HG02970 (cell line): ENCODE measurements around the gene CD96.
"Not testable (repeated sequence)": the region's sequence is repeated elsewhere in the genome, so short reads cannot be mapped to it uniquely, and the experiment has no call there.

Experiments used
- ATAC-seq: cut with Tn5 transposase; IDR thresholded peaks from one replicate; pipeline ENCODE4 v1.9.1; 2021; ENCODE audit warnings: mild to moderate bottlenecking, moderate library complexity, moderate number of reproducible peaks; ENCODE audit not compliant: unreplicated experiment, low FRiP score

Gene CD96

DNA sequence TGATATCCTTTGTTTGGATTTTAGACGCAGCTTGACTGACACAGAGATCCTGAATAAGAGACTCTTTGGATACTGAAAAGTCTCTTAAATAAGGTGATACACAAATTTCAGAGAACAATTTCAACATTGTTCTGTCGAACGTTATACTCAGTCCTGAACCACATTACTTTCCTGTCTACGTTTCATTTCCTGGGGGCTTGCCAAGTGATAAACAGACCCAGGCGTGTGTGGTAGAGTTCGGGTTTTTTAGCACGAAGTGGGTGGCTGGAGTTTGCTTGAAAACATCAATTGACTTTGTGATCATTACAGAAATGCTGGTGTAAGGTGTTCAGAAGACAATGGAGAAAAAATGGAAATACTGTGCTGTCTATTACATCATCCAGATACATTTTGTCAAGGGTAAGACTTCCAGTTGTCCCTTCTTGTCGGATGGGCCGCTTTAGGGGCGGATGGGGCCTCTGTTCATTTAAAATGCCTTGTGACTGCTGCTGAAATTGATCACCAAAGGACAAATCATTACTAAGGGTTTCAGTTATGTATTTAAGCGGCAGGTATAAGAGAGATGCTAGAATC lies at the start of gene CD96:
Gene CD96 (plus strand): TSS at position 287 of the 573 bp plus-strand sequence. CDS start 52 bp downstream, at position 339.
- no peak for ATAC-seq

DNA sequence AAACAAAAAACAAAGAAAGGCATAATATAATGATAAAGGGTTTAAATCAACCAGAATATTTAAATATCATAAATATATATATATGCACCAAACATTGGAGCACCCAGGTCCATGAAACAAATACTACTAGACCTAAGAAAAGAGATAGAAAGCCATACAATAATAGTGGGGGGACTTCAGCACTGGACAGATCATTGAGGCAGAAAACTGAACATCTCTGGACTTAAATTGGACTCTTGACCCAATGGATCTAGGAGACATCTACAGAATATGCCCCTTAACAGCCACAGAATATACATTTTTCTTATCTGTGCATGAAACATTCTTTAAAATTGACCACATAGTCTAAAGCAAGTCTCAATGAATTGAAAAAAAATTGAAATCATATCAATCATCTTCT lies 48.7 kb upstream of the CD96 start:
- ATAC-seq = no peak

DNA sequence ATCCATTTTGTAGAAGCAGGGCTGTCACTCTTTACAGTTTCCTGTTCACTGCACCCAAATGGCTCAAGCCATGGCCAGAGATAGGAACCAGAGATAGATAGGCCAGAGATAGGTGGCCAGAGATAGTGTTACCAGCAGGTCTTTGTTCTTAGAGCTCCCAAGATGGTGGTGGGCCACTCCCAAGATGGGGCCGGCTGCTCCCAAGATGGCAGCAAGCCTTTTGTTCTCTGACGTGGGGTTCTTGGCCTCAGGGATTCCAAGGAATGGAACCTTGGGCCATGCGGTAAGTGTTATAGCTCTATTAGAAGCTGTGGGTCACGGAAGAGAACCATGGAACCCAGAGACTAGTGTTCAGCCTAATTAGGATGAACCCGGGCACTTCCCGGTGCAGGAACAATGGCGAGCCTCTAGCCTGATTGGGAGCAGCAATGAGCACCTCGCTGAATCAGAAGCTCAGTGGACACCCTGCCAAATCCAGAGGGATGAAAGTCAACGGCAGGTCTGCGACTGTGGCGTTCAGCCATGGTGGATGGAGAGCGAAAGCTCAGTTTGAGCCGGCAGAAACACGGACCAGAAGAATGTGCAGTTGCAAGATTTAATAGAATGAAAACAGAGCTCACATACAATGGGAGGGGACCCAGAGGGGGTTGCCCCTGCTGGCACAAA lies 45.0 kb upstream of the CD96 start:
- ATAC-seq = no peak

GRCh38 chr3:111498022-111498421 lies 44.0 kb upstream of the CD96 start:
- no peak for ATAC-seq

GRCh38 chr3:111506435-111506834 lies 35.6 kb upstream of the CD96 start:
- ATAC-seq = no peak

DNA sequence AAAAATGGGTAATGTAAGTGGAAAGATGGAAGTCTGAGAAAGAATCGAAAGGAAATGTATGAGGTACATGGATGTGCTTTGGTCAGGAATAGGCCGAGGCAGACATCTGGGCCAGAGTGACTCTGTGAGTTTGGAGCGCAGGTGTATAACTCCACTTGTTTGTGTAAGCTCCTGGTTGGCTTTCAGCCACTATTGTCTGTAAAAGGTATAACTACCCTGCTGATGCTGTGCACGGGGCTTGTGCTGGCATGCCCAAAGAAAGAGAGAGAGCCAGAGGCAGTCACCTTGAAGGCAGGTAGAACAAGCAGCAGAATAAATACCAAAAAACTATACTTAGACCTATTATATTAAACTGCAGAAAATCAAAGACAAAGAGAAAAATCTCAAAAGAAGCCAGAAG lies 32.7 kb upstream of the CD96 start:
- ATAC-seq = no peak

GRCh38 chr3:111517801-111518200 lies 24.2 kb upstream of the CD96 start:
- no peak for ATAC-seq

DNA sequence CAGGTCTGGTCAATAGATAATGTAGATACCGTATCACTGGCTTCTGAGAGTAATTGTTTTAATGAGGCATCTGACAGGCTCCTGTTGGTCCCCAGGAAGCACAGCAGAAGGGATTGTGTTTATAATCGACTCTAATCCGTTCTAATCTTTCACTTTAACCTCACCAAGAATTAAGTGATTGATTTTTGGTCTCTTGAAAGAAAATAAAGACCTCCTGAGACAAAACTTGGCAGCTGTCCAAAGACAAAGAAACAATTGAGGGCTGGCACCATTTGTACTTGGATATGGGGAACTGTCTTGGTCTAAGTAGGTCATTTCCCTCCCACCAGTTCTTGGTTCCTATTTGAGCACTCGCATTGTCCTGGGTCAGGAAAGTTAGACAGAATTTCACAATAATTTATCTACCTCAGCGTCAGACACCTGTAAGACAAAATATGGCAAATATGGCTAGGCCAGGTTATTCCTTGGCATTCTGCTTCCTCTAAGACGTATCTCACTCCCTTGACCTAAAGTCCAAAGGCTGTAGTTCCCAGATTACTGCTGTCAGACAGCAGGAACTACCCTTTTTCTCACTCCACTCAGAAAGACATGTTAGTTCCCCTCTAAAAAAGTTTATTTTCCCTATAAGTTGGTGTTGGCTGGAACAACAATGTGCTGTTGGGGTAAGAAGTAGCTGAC lies 22.7 kb upstream of the CD96 start:
- ATAC-seq = no peak

GRCh38 chr3:111521891-111522290 lies 20.1 kb upstream of the CD96 start:
- no peak for ATAC-seq

DNA sequence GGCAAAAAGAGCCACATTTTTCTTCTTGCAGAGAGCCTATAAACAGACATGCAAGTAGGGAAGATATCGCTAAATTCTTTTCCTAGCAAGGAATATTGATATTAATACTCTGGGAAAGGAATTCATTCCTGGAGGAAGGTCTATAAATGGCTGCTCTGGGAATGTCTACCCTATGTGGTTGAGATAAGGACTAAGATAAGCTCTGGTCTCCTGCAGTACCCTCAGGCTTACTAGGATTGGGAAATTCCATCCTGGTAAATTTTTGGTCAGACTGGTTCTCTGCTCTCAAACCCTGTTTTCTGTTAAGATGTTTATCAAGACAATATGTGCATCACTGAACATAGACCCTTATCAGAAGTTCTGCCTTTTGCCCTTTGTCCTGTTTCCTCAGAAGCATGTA lies 17.5 kb upstream of the CD96 start:
- not testable (repeated sequence) for ATAC-seq

DNA sequence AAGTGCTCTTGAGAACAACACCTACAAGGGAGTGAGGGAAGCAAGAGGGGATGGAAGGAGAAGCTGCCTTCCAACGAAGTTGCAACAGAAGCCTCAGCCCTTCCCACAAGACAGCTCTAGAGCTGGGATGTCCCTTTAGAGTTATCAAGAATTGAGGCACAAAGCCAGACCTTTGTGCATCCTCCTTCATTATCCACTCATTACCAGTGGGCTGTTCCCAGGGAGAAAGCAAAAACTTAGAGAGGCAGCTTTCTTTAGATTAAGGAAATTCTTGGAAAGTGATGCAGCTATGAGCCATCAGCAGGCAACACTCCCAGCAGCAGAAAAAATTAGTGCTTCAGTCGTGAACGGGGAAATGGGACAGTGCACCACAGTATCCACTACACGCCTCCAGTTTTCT lies 10.6 kb upstream of the CD96 start:
- no peak for ATAC-seq

DNA sequence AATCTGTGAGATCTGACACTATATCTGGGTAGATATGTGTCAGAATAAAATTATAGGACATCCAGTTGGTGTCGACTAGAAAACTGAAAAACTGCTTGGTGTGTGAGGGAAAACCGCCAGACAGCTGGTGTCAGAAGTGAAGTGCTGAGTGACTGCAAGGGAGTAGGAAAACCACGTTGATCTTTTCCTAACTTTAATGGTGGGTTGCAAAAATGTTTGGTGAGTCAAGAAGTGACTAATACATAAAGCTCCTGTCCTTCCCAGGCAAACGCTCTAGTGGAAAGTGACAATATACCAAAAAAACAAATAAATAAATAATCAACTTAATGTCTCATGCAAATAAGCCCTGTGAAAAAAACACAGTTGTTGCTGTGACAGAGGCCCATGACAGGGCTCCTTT lies 7.3 kb upstream of the CD96 start:
- no peak for ATAC-seq

GRCh38 chr3:111538111-111538510 lies 3.9 kb upstream of the CD96 start:
- no peak for ATAC-seq

DNA sequence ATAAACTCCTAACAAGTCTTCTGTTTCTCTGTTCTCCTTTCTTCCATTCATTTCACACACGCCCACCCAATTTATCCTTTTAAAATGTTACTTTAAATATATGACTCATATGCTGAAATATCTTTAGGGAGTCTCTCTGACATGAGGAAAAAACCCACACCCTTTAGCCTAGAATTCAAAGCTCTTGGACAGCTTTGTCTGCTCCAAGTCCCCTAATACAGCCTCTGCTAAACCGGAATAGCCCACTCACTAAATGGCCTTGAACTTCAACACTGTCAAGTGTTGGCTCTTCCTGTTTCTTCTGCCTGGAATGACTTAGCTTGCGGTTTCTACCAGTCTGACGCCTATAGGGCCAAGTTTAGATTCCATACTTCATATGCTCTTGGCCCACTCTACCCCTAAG lies 3.3 kb upstream of the CD96 start:
- ATAC-seq = peak; percentile 26

GRCh38 chr3:111539351-111540331 lies 2.4 kb upstream of the CD96 start:
- peak; percentile 66 for ATAC-seq

DNA sequence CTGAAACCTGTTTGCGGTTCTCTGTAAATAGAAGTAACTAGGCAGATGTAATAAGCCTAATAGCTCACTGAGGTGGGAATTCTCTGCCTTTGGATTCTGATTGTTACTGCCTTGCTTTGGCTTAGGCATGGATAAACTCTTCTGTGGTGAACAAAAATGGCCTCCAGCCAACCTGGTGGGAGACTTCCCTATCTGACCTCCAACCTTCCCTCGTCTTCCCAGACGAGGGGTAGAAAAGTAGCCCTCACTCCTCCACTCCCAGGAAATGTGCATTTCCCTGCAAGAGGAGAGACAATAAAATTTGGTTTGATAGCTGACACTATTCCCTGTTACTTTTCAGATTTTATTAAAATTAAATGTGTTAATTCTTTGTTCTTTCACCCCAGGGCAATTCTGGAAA lies 606 bp upstream of the CD96 start:
- no peak for ATAC-seq

DNA sequence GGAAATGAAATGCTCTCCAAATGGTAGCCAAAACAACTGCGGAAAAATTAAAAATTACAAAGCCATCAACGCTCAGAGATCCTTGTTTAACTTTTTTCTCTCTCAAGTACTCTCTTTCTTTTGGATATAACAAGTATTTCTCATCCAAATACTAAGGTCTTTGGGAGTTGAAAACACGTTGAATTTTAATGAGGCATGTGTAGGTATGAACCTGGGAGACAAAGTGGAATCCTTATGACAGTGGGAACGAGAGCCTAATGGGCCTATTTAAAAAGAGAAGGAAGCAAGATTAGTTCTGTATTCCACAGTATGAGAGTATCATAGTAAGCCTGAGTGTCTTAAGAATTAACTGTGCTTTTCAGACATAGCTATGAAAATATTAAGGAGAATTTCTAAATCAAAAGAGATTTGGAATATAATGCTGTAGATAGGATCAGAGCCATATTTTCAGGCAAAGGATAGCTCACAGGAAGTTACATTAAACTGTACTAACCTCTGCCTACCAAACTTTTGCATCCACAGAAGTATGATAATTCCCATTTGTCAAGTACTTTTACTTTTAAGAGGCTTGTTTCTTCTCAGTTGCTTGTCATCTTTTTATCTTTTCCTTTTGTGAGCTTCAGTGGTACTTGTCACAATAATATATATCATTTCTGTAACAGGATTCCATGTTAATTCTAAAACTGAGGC lies 759 bp downstream of the CD96 start:
- ATAC-seq = no peak

GRCh38 chr3:111545349-111545748 lies 3.4 kb downstream of the CD96 start:
- ATAC-seq = no peak

- ATAC-seq = peak; percentile 72
Measured at GRCh38 chr3:111547631-111548030, 5.6 kb downstream of the CD96 start.

GRCh38 chr3:111548092-111548491 lies 6.1 kb downstream of the CD96 start:
- ATAC-seq = peak; percentile 75
